ENCODE results near the gene ARMC8.

Gene ARMC8

GRCh38 chr3:138199851-138200250 lies 12.8 kb downstream of the ARMC8 start:
- DNase-seq (ENCODE audit: low spot score): no peak

DNA sequence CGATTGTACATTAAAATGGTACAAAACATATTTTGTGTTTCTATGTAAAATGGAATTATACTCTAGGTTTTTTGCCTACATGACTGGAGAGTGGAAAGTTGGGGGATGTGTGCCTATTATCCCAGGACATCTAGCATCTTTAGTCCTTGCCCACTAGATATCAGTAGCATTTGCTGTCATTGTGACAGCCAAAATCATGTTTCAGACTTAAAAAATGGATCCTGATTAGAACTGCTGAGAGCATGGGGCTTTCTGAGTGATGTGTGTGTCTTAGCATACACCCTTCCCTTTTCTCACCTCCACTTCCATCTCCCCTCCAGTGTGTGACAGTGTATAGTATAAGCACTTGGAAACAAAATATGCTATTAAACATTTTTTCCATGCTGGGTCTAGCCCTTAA lies 13.3 kb downstream of the ARMC8 start:
- DNase-seq (ENCODE audit: low spot score): no peak

- no peak for DNase-seq (ENCODE audit: low spot score)
These were observed 16.0 kb downstream of the ARMC8 start for GRCh38 chr3:138202945-138203701.

DNA sequence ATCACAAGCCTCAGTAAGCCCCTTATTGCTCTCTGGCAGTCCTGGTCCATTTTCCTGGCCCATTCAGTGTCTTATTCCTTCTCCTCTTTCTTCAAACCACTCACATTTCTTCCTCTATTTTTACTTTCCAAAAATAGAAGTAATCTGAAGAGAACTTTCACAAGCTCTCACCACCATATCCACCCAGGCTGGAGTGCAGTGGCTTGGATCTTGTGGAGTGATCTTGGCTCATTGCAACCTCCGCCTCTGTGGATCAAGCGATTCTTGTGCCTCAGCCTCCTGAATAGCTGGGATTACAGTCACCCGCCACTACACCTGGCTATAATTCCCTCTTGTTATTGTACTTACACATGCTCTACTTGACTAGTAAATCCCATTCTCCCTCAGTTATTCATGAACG lies 16.8 kb downstream of the ARMC8 start:
- DNase-seq (ENCODE audit: low spot score): no peak

GRCh38 chr3:138205527-138205926 lies 18.4 kb downstream of the ARMC8 start:
- DNase-seq (ENCODE audit: low spot score): no peak

DNA sequence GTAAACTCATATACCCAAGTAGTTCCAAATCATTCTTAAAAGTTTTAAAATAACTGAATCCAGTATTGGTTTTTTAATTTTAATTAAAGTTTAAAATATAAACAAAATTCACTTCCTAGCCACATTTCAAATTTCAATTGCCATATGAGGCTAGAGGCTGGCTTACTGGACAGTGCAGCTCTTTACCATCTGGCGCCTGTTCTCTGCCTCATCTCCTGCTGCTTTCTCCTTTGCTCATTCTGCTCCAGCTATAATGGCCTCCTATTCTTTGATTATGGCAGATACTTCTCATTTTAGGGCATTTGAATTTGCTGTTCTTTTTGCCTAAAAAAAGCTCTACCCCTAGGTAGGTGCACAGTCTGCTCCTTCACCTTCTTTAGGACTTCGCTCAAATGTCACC lies 19.1 kb downstream of the ARMC8 start:
- no peak for DNase-seq (ENCODE audit: low spot score)

GRCh38 chr3:138210528-138210927 lies 23.4 kb downstream of the ARMC8 start:
- no peak for DNase-seq (ENCODE audit: low spot score)

DNA sequence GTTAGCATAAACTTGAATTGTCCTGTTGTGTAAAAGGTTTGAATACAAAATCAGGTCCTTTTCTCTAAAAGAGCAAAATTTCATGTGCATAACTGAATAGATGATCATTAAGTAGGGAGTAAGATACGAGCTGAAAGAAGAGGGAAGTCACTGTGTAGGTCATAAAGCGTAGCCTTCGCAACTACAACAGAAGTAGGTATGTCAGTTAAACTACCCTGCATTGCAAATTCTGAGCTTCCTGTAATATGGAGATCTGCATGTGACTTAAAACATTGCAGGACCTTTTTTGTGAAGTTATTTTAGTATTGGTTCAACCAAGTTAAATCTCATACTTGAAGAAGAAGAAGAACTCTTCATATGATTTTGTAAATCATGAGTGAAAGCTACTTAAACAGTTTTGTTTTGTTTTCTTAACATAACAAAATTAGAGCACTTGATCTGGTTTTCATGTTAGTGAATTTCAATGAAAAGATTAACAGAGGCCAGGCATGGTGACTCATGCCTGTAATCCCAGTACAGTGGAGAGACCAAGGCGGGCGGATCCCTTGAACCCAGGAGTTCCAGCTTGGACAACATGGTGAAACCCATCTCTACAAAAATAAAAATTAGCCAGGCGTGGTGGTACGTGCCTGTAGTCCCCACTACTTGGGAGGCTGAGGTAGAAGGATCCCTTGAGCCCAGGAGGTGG lies 26.4 kb downstream of the ARMC8 start:
- DNase-seq (ENCODE audit: low spot score): no peak

- DNase-seq (ENCODE audit: low spot score): no peak
These were observed 32.2 kb downstream of the ARMC8 start for GRCh38 chr3:138219255-138219654.

DNA sequence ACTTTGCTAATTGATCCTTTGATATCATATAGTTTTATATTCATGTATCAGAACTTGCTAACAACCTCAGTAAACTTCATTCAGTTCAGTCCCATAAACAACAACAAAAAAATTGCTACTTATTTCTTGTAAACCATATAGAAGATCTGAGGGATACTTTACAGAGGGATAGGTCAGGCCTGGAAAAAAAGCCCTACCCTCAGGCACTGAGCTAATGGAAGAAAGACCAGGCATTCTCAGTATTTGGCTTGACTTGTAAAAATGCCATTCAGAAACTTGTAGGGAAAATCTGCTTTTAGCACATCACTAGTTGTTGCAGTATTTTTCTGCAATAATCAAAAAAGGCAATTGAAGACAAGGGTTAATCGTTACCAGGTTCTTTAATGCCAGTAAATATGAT lies 33.1 kb downstream of the ARMC8 start:
- DNase-seq (ENCODE audit: low spot score): no peak

DNA sequence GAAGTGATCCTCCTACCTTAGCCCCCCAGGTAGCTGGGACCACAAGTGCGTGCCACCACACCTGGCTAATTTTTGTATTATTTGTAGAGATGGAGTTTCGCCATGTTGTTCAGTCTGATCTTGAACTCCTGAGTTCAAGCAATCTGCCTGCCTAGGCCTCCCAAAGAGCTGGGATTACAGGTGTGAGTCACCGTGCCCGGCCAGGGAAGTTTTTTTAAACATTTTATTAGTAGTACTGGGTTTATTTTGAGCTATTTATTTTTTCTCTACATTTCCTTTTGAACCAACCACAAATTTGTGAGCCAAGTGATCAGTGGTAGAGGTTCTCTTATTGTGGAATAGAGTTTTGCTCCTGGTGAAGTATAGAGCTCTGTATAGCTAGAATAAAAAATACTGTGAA lies 33.7 kb downstream of the ARMC8 start:
- DNase-seq (ENCODE audit: low spot score): no peak

- DNase-seq (ENCODE audit: low spot score): no peak
These were observed 35.2 kb downstream of the ARMC8 start for GRCh38 chr3:138222131-138222941.

GRCh38 chr3:138222942-138223287 lies 35.8 kb downstream of the ARMC8 start:
- no peak for DNase-seq (ENCODE audit: low spot score)

DNA sequence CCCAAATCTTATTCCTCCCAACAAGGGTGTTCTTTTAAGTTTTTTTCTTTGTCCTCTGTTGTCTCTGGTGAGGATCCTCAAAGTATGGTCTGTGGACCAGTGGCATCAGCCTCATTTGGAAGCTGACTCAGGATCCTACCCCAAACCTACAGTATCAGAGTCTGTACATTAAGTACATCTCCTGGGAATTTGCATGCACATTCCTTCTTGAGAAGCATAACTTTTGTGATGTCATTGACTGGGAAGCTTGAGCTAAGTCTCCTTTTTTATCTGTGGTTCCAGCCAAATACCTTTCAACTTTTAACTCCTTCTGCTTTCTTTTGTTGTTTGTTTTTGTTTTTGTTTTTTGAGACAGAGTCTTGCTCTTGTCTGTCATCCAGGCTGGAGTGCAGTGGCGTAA lies 40.5 kb downstream of the ARMC8 start:
- no peak for DNase-seq (ENCODE audit: low spot score)

GRCh38 chr3:138230525-138230924 lies 43.4 kb downstream of the ARMC8 start:
- DNase-seq (ENCODE audit: low spot score): no peak

- no peak for DNase-seq (ENCODE audit: low spot score)
These were observed 45.7 kb downstream of the ARMC8 start for GRCh38 chr3:138232705-138233364.

- DNase-seq (ENCODE audit: low spot score): no peak
These were observed 47.5 kb downstream of the ARMC8 start for GRCh38 chr3:138234401-138235179.

GRCh38 chr3:138238711-138239110 lies 51.6 kb downstream of the ARMC8 start:
- no peak for DNase-seq (ENCODE audit: low spot score)

DNA sequence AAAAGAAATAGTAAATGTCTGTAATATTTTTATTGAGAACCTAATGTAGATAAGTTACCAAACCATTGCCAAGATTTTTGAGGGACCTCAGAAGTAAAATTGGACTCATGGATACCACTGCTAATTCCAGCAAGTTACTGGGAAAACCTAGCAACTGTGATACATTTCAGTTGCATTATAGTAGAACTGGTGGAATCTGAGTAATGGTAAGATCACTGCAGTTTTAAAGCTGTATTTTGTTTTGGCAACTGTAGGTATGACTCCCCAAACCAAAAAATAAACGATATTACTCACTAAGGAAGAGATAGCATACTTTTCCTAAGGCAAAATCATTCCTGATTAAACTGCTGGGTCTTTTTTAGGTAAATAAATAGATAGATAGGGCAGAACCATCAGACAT lies 54.0 kb downstream of the ARMC8 start:
- DNase-seq (ENCODE audit: low spot score): no peak

GRCh38 chr3:138241676-138242075 lies 54.6 kb downstream of the ARMC8 start:
- no peak for DNase-seq (ENCODE audit: low spot score)

- DNase-seq (ENCODE audit: low spot score): no peak
These were observed 55.4 kb downstream of the ARMC8 start for GRCh38 chr3:138242466-138242865.

GRCh38 chr3:138245026-138245425 lies 57.9 kb downstream of the ARMC8 start:
- DNase-seq (ENCODE audit: low spot score): no peak
